CD14-positive monocyte (primary cell): ENCODE data around the gene MED27. TPM values are rescaled to one million over a fixed set of nuclear protein-coding genes. Genes with fewer than 3 reads are reported as not detected.

Experiments used
- DNase-seq, 3 donors: peaks; one replicate each; pipeline ENCODE4 v3.0.0-alpha.2; 2011 to 2022
- H2AFZ ChIP-seq: 2 replicates; pipeline ENCODE4 v1.6.0; 2012; ENCODE audit warnings: mild to moderate bottlenecking, low read depth, low read length, inconsistent platforms; ENCODE audit not compliant: insufficient read depth, poor library complexity, severe bottlenecking
- H3K27ac ChIP-seq, 2 donors: 1 replicate in 1 of 2; 2 replicates in 1 of 2; pipeline ENCODE4 v1.5.1; 2012 to 2013; ENCODE audit warnings: low read length in 2 of 2, control low read depth in 1 of 2, inconsistent platforms in 1 of 2, low read depth in 1 of 2, mild to moderate bottlenecking in 1 of 2
- H3K27me3 ChIP-seq, 2 donors: one replicate each; pipeline versions ENCODE4 v1.6.0 to v1.6.1; 2011 to 2013; ENCODE audit warnings: low read length in 2 of 2; ENCODE audit not compliant: control insufficient read depth in 2 of 2, insufficient read depth in 2 of 2
- H3K36me3 ChIP-seq, 2 donors: replicated peaks in 1 of 2; 1 replicate in 1 of 2; 2 replicates in 1 of 2; pipeline versions ENCODE4 v1.5.1 to v1.6.1; 2012 to 2013; ENCODE audit warnings: low read length in 2 of 2, control low read depth in 1 of 2, inconsistent platforms in 1 of 2, mild to moderate bottlenecking in 1 of 2; ENCODE audit not compliant: insufficient read depth in 2 of 2, control insufficient read depth in 1 of 2
- H3K4me1 ChIP-seq, 2 donors: 1 replicate in 1 of 2; 2 replicates in 1 of 2; pipeline versions ENCODE4 v1.5.1 to v1.6.1; 2012 to 2013; ENCODE audit warnings: low read length in 2 of 2, control low read depth in 1 of 2, inconsistent platforms in 1 of 2, mild to moderate bottlenecking in 1 of 2, moderate library complexity in 1 of 2; ENCODE audit not compliant: insufficient read depth in 2 of 2, control insufficient read depth in 1 of 2
- H3K4me2 ChIP-seq: replicated peaks from 2 replicates; pipeline ENCODE3; 2012; ENCODE audit warnings: low read length, moderate library complexity, mild to moderate bottlenecking; ENCODE audit not compliant: poor library complexity, severe bottlenecking; ENCODE audit errors: extremely low read depth
- H3K4me3 ChIP-seq, 3 experiments: fragments of 200-600 bp in 1 of 3; sonication (generic) in 1 of 3; replicated peaks in 1 of 3; 1 replicate in 2 of 3; 2 replicates in 1 of 3; pipeline ENCODE4 v1.5.1; 2011 to 2013; ENCODE audit warnings: low read length in 3 of 3, mild to moderate bottlenecking in 3 of 3, control low read depth in 2 of 3, low read depth in 2 of 3, inconsistent platforms in 1 of 3, moderate library complexity in 1 of 3
- H3K79me2 ChIP-seq: 2 replicates; pipeline ENCODE4 v1.6.0; 2012; ENCODE audit warnings: mild to moderate bottlenecking, control low read depth, inconsistent platforms, low read length, moderate library complexity; ENCODE audit not compliant: insufficient read depth
- H3K9ac ChIP-seq: 2 replicates; pipeline ENCODE4 v1.6.0; 2017; ENCODE audit warnings: low read length, mild to moderate bottlenecking; ENCODE audit not compliant: insufficient read depth, poor library complexity, severe bottlenecking
- H3K9me3 ChIP-seq, 2 donors: replicated peaks in 1 of 2; 1 replicate in 1 of 2; 2 replicates in 1 of 2; pipeline versions ENCODE4 v1.5.1 to v1.6.1; 2012 to 2013; ENCODE audit warnings: low read length in 2 of 2, control low read depth in 1 of 2; ENCODE audit not compliant: control insufficient read depth in 1 of 2, insufficient read depth in 1 of 2
- H4K20me1 ChIP-seq: 2 replicates; pipeline ENCODE4 v1.6.0; 2012; ENCODE audit warnings: mild to moderate bottlenecking, low read length, control low read depth, moderate library complexity; ENCODE audit not compliant: insufficient read depth
- H3K27ac Mint-ChIP-seq, 7 donors: one replicate each; pipeline ENCODE4 v1.8.0; 2020; ENCODE audit warnings: mild to moderate bottlenecking in 7 of 7, mixed read lengths in 7 of 7, moderate library complexity in 6 of 7, inconsistent platforms in 2 of 7
- H3K27me3 Mint-ChIP-seq, 3 donors: one replicate each; pipeline ENCODE4 v1.8.0; 2021 to 2022; ENCODE audit warnings: low read depth in 3 of 3, mild to moderate bottlenecking in 3 of 3, mixed read lengths in 3 of 3, moderate library complexity in 3 of 3, inconsistent platforms in 1 of 3
- H3K36me3 Mint-ChIP-seq, 2 donors: one replicate each; pipeline ENCODE4 v1.8.0; 2020; ENCODE audit warnings: mixed read lengths in 2 of 2, inconsistent platforms in 1 of 2, mild to moderate bottlenecking in 1 of 2
- H3K4me1 Mint-ChIP-seq: one replicate; pipeline ENCODE4 v1.8.0; 2020; ENCODE audit warnings: mild to moderate bottlenecking, mixed read lengths
- H3K4me3 Mint-ChIP-seq, 2 donors: one replicate each; pipeline ENCODE4 v1.8.0; 2020; ENCODE audit warnings: mild to moderate bottlenecking in 2 of 2, mixed read lengths in 2 of 2, moderate library complexity in 1 of 2
- H3K9me3 Mint-ChIP-seq, 7 donors: one replicate each; pipeline ENCODE4 v1.8.0; 2020 to 2022; ENCODE audit warnings: mixed read lengths in 7 of 7, mild to moderate bottlenecking in 6 of 7, moderate library complexity in 6 of 7, inconsistent platforms in 2 of 7
- CTCF ChIP-seq: fragments of 200-600 bp; IDR thresholded peaks from one replicate; pipeline ENCODE4 v1.8.0; 2022; ENCODE audit warnings: antibody characterized with exemption, mild to moderate bottlenecking
- WGBS: methylation state at CpG from one replicate; pipeline ENCODE4 v1.1.5; 2013; ENCODE audit warnings: missing lambda C conversion rate; ENCODE audit not compliant: insufficient coverage; 5-methylcytosine and 5-hydroxymethylcytosine counted together
- intact Hi-C, 2 donors: fragments of 100-400 bp; cut with micrococcal nuclease; formaldehyde crosslinking; loops; one replicate each; pipeline versions ENCODE4 v1.15.0 to v1.15.1; 2023
- polyA plus RNA-seq, 3 donors: library from polyadenylated mRNA; depleted of rRNA in 1 of 3; unstranded in 2 of 3; stranded (reverse) in 1 of 3; fragments of 300-500 nt in 2 of 3; fragments of >200 nt in 1 of 3; fragmentation: Illumina TruSeq in 2 of 3; gene quantifications; 1 replicate in 2 of 3; 2 replicates in 1 of 3; pipeline ENCODE4 v1.2.3, GENCODE V29; 2012 to 2021

MED27 gene
- polyA plus RNA-seq, 3 donors, result 14.0 to 26.9 (median 25.8) TPM

GRCh38 chr9:132008855-132009812 lies 70.5 kb downstream of the MED27 start:
- Histone ChIP-seq H2AFZ (no peak overlapping the region), H3K27ac (no peak overlapping the region), H3K27me3 (no peaks in the 10 kb centered on the region), H3K36me3 (peaks cover 4 to 17% of the 10 kb centered on the region in 2 donors), H3K4me1 (peaks cover 3 to 16% of the 10 kb centered on the region in 2 donors), H3K9me3 (no peaks in the 10 kb centered on the region), H3K4me3 (no peak overlapping the region), H4K20me1 (peaks cover 28% of the 10 kb centered on the region), H3K4me2 (no peak overlapping the region), H3K9ac (no peak overlapping the region), H3K79me2 (no peaks in the 10 kb centered on the region)
- no peak for DNase-seq
- Mint-ChIP-seq H3K4me3 (no peak overlapping the region), H3K27me3 (peaks cover 0 to 2% (median 0%) of the 10 kb centered on the region in 3 donors), H3K4me1 (peaks cover 33% of the 10 kb centered on the region), H3K9me3 (peaks cover 0 to 2% (median 0%) of the 10 kb centered on the region in 7 donors), H3K27ac (no peak overlapping the region), H3K36me3 (peaks cover 15 to 26% of the 10 kb centered on the region in 2 donors)
- 97% methylated on average over 7 of the region's 12 CpGs for WGBS
- TF ChIP-seq CTCF, result no peak
- intact Hi-C loops, result no loop called here

GRCh38 chr9:132008184-132008803 lies 71.4 kb downstream of the MED27 start:
- Mint-ChIP-seq H3K27me3 (peaks cover 0 to 5% (median 0%) of the 10 kb centered on the region in 3 donors), H3K9me3 (peaks cover 0 to 2% (median 0%) of the 10 kb centered on the region in 7 donors), H3K4me3 (no peak overlapping the region), H3K27ac (peak overlapping the region in 1 of 7 donors; percentile 4), H3K36me3 (peaks cover 8 to 23% of the 10 kb centered on the region in 2 donors), H3K4me1 (peaks cover 41% of the 10 kb centered on the region)
- TF ChIP-seq CTCF, result no peak
- no peak for DNase-seq
- Histone ChIP-seq H3K4me3 (no peak overlapping the region), H3K4me1 (peaks cover 3 to 16% of the 10 kb centered on the region in 2 donors), H4K20me1 (peaks cover 36% of the 10 kb centered on the region), H3K9me3 (no peaks in the 10 kb centered on the region), H2AFZ (no peak overlapping the region), H3K9ac (no peak overlapping the region), H3K79me2 (no peaks in the 10 kb centered on the region), H3K4me2 (no peak overlapping the region), H3K27me3 (no peaks in the 10 kb centered on the region), H3K36me3 (peaks cover 3 to 9% of the 10 kb centered on the region in 2 donors), H3K27ac (no peak overlapping the region)
- intact Hi-C loops, result no loop called here
- WGBS, result 95% methylated on average over 4 of the region's 8 CpGs
